HTR-8/SVneo (cell line): ENCODE results near the gene BRSK2.

ENCODE experiments used
- DNase-seq: peaks from one replicate; pipeline ENCODE4 v3.0.0; 2011; ENCODE audit warnings: low spot score, mixed read lengths; ENCODE audit not compliant: insufficient read length
- FAIRE-seq: peaks from 2 replicates; lab custom pipeline; 2011; peaks lifted over from hg19 to GRCh38; lab: Jason Lieb, UNC

BRSK2 gene

DNA sequence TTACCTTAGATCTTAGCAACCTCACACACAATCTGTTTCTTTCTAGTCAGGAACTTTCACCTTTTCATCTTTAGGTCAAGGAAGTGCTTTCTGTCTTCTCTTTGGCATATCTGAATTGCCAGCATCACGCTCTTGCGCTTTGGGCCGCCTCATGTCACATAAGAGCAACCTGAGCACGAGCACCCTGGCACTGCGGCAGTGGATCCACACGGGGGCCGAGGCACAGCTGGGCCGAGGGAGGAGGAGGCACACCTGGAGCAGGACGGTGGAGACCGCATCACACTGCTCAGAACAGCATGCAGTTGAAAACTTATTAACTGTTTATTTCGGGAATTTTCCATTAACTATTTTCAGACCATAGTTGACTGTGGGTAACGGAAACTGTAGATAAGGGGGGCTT lies 86.1 kb downstream of the BRSK2 start:
- DNase-seq, result no peak
- no peak for FAIRE-seq

DNA sequence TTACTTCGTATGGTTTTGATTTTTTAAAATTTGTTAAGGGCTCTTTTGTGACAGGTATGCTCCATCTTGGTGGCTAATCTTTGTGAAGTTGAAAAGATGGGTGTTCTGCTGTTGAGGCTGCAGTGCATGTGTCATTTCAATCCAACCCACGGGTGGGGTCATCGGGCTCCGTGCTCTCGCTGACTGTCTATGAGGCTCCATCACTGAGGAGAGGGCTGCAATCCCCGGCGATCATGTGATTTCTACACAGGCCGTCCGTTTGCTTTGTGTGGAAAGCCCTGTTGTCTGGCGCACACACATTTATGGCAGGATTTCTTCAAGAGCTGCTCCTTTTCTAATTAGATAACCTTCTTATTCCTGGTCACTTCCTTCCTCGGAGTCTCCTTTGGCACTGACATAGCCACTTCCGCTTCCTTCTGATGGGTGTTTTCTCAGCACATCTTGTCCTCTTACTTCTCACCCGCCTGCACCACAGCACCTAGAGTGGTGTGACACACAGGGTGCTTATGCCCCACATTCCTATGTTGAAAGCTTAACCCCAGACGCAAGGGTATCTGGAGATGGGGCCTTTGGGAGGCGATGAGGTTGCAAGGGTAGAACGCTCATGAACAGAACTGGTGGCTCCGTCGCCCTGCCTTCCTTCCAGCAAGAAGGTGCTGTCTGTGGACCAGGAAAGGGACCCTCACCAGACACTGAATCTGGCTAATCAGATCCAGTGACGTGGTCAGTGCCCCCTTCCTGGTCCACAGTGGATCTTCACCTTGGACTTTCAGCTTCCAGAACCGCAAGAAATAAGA lies 87.4 kb downstream of the BRSK2 start:
- DNase-seq (no peak), FAIRE-seq (no peak)

DNA sequence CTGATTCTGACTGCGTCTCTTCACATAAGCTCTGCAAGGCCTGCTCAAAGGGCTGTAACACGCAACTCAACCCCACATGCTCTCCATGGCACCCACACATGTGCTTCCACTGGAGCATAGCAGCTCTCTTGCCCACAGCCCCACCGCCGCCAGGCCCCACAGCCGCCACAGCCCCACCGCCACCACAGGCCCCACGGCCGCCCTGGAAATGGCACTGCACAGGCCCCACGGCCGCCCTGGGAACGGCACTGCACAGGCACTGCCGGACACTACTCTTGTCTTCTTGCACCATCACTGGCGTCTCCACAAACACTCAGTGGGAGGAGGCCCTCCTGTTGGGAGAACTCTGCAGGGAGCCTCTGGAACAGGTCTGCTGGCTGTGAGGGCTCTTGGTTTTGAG lies 88.3 kb downstream of the BRSK2 start:
- no peak for DNase-seq
- FAIRE-seq, result no peak

- DNase-seq (no peak), FAIRE-seq (no peak)
Observed at GRCh38 chr11:1478544-1478943, 88.8 kb downstream of the BRSK2 start.

DNA sequence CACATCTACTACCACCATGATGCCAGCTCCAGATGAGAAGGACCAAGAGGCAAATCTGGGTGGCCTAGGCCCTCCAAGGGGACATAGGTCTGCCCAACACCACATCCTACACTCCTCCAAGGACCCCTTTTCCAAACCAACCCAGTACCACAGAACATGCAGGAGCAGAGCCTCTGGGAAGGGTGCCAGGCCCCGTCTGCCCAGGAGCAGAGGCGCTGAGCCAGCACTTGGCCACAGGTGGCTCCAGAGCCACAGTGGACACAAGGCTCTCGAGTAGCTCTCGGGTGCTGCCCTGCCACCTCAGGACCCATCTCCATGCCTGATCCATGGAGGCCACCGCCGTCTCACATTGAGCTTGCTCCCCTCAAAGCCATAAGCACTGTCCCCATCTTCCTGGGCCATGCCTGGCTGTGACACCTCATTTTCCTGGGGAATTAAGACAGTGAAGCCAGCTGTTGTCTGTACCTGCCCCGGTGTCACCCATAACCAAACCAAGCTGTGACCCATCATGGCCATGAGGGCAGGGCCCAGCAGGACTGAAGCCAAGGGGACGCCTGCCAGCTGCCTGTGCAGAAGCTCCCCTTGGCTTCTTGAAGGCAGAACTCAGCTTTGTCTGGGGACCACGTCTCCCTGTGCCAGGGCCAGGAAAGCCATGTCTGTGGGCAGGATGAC lies 89.4 kb downstream of the BRSK2 start:
- FAIRE-seq (no peak), DNase-seq (no peak)

DNA sequence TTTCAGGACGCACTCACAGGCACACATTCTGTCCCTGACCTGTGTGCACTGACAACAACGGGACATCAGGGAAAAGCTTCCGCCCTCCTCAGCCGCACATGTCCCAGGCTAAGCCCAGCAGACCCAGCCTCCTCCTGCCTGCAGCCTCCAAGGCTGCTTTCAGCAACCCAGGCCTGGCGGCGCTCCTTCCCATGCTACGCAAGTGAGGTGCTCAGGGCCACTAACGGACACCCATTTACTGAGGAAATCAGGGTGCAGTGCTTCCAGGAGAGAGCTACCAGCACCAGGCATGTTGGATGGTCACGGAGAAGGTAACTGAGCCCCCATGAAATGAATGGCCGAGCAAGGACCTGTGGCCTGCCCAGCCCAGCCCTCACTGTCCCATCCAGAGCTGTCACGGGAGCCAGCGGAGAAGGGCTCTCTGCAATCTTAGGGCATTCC lies 90.0 kb downstream of the BRSK2 start:
- no peak for FAIRE-seq
- DNase-seq, result no peak

DNA sequence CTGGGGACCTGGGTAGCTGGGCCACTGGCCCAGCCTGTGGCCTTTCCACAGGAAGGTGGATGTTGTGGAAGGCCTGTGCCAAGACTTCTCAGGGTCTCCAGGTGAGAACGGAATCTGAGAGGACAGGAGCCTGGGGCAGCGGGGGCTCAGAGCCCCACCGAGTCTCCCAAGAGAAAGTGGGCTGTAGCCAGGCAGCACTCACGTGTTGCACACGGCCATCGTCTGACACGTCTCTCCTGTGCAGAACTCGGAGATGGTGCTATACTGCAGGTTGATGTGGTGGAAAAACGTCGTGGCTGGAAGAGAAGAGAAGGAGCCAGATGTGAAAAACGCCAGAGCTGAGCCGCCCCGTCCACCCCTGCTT lies 90.4 kb downstream of the BRSK2 start:
- no peak for FAIRE-seq
- DNase-seq, result no peak

DNA sequence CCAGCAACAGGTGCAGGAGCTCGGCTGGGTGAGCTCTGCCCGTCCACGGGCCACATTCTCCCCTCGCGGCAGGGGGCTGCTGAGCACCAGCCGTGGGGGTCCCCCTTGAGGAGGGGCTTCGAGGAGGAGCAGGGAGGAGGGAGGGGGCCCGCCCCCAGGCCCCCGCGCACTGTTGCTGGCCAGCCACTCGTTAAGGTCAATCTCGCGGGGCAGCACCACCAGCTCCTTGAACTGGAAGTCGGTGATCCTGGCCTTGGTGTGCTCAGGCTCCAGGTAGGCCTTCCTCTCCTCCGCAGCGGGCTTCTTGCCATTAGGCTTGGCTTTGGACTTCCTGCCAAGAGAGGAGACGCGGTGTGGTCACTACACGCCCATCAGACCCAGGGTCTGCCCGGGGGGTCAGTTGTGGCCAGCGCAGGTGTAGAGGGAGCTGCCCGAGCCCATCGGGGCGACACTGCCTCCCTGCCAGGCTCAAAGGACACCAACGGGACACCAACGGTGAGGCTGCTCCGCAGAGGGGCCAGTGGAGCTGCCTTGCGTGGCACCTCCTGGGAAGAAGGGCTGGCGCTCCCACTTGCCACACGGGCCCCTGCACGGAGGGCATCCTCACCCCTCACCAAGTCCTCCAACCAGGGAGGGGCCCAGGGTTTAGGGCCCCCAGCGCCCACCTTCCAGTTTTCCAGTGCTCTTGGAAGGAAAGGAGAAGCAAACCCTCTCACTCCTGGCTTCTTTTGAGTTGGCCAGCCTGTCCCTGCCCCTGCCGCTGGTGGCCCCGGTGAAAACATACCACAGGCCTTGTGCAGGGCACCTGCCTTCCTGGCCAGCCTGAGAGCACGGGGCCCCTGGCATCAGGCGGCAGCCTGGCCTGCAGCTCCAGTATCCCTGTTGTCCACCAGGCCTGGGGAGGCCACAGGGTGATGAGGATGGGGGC lies 91.1 kb downstream of the BRSK2 start:
- FAIRE-seq (no peak), DNase-seq (no peak)

DNA sequence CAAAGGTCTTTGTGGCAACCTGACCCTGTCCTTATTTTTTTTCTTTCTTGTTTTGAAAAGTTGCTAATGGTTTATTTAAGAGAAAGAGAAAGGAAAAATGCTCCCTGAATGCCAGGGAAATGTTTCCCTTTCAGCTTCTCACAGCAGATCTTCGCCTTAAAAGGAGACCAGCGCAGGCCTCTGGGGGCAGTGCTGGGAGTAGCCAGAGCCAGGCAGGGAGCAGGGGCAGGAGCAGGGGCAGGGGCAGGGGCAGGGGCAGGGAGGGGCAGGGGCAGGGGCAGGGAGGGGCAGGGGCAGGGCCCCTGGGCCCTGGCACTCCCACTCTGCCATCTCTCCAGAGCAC lies 91.7 kb downstream of the BRSK2 start:
- FAIRE-seq, result no peak
- no peak for DNase-seq

DNA sequence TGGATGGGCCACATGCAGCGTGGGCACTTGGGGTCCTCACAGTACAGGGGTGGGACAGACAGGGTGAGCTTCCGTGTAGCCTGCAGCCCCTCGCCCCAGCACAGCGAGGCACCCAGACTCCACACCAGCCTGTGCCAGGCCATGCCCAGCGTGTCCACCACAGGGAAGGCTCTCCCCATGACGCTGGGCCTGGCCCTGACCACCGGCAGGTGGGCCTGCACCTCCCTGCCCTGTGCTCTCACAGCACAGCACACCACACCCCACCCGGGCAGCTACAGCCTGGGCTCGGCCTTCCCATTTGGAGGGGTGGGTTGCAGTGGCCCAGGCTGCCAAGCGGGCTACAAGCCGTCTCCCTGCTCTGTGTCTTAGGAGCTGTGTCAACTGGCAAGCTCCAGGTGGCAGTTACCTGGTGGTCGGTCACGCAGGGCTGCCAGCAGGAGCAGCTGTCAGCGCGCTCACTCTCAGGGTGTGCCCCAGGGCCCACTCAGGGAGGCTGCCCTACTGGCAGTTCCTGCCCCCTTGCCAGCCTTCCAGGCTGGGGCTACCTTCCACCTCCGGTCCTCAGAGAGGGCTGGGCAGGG lies 92.2 kb downstream of the BRSK2 start:
- no peak for DNase-seq
- FAIRE-seq, result no peak

DNA sequence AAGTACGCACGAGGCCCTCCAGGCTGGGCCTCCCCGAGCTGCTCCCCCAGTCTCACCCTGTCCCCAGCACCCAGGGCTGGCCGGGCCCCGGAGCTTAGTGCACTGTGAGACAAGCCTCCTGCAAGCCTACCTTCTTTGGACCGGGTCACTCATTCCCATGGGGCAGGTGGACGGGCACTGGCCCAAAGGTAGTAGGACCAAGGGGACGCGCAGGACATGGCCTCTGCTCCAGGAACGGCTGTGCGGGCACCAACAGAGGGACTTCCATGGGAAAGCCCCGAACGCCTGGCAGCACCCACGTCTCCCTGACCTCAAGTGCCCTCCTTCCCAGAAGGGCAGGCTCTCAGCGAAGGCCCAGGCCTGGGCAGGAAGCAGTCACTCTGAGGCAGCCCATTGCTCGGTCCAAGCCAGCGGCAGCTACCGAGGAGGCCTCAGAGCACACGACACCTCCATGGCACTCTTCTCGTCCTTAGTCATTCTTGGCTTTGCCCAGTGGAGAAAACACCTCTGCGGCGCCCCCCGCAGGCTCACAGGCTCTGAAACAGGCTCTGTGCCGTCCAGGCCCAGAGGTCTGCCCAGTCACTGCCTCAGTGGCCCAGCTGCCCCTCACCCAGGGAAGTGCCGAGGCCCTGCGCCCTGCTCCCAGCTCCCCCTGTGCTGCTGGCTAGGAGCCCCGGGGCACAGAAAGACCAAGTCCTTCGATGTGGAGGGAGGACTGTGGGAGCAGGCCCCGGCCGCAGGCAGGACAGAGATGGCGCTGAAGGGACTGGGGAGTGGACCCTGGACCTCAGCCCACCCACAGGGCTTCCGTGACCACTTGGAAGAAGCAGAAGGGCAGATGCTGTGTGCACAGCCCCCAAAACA lies 93.1 kb downstream of the BRSK2 start:
- no peak for DNase-seq

DNA sequence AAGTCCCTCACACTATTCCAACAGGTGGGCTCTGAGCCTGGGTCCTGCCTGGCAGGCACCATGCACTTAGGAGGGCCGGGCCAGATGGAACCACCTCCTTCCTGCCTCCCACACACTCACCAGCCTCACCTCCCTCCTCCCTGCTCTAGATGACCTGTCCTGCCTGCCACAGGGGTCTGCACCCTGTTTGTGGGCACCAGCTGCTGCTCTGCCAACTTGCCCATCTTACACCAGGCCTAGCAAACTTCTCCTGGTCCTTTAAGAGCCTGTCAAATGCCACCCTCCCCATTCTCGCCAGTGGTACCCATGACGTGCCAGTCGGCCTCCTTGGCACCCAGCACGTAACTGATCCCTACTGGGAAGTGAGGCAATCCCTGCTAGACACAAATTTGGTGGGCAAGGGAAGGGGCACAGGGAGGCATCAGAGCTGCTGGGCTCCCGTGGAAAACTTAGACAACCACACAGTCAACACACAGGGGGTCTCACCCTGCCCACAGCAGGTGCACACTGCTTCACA lies 93.8 kb downstream of the BRSK2 start:
- no peak for DNase-seq
- FAIRE-seq, result no peak

More for the DNA sequence above, 93.1 kb downstream of the BRSK2 start:
- no peak for FAIRE-seq

DNA sequence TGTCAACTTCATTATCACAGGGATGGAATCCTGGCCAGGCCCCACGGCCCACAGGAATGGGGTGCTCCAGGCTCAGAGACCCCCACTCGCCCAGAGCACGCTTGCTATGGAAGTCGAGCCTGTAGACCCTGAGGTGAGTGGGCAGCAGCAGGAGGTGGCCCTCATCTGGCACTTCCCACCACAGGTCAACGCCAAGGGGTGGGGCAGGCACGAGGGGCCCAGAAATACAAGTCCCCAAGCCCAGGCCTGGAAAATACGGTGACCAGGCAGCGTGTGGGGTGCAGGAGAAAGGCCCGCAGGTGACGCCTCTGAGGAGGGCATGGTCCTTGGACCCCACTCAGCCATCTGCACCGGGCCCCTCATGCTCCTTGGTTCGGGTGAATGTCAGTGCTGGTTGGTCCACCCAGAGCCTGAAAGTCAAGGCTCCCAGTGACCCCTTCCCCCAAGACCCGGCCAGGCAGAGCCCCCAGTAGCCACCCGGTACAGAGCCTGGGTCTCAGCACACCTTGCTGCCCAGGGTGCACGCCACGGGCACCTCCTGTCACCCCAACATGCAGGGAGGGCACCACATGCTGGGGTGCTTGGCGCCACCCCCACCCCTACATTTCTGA lies 94.4 kb downstream of the BRSK2 start:
- no peak for FAIRE-seq
- no peak for DNase-seq

GRCh38 chr11:1484695-1485503 lies 95.2 kb downstream of the BRSK2 start:
- no peak for FAIRE-seq
- DNase-seq, result no peak

- FAIRE-seq (no peak), DNase-seq (no peak)
Observed at GRCh38 chr11:1485504-1485885, 95.8 kb downstream of the BRSK2 start.

- no peak for FAIRE-seq
- DNase-seq, result no peak
Observed at GRCh38 chr11:1486054-1486825, 96.5 kb downstream of the BRSK2 start, which contains the start of gene MOB2. TSS of gene MOB2 (minus strand) at chr11:1486779. CDS start at chr11:1486556, 223 bp downstream.

- FAIRE-seq, result no peak
- DNase-seq, result no peak
Observed at GRCh38 chr11:1487091-1487850, 97.5 kb downstream of the BRSK2 start.
